ENCODE measurements around the gene MED9.

MED9 gene

GRCh38 chr17:17516941-17517720 is 40.3 kb downstream of the MED9 start:
- no peak for DNase-seq

GRCh38 chr17:17518014-17518413 is 41.2 kb downstream of the MED9 start:
- no peak for DNase-seq

GRCh38 chr17:17518951-17519350 is 42.2 kb downstream of the MED9 start:
- DNase-seq, result no peak

GRCh38 chr17:17519886-17520285 is 43.1 kb downstream of the MED9 start:
- DNase-seq, result no peak

GRCh38 chr17:17520599-17521232 is 43.9 kb downstream of the MED9 start:
- no peak for DNase-seq

- no peak for DNase-seq
These were observed 46.4 kb downstream of the MED9 start for GRCh38 chr17:17523001-17523730.

GRCh38 chr17:17523731-17524490 is 47.1 kb downstream of the MED9 start:
- no peak for DNase-seq

- no peak for DNase-seq
These were observed 48.5 kb downstream of the MED9 start for GRCh38 chr17:17525311-17525710.

GRCh38 chr17:17525956-17526355 is 49.2 kb downstream of the MED9 start:
- DNase-seq, result no peak

- no peak for DNase-seq
These were observed 49.6 kb downstream of the MED9 start for GRCh38 chr17:17526369-17526768.

- no peak for DNase-seq
These were observed 50.7 kb downstream of the MED9 start for GRCh38 chr17:17527534-17527933.

GRCh38 chr17:17527956-17528500 is 51.2 kb downstream of the MED9 start:
- no peak for DNase-seq

- DNase-seq, result no peak
These were observed 52.2 kb downstream of the MED9 start for GRCh38 chr17:17528696-17529652.

GRCh38 chr17:17531156-17531555 is 54.4 kb downstream of the MED9 start:
- no peak for DNase-seq

GRCh38 chr17:17532991-17533390 is 56.2 kb downstream of the MED9 start:
- peak in 3 of 4 experiments; percentile 1 to 12 (median 8) for DNase-seq

- no peak for DNase-seq
These were observed 57.2 kb downstream of the MED9 start for GRCh38 chr17:17533901-17534441.

GRCh38 chr17:17535957-17536356 is 59.2 kb downstream of the MED9 start:
- no peak for DNase-seq

- no peak for DNase-seq
These were observed 59.9 kb downstream of the MED9 start for GRCh38 chr17:17536702-17537101.

- no peak for DNase-seq
These were observed 60.7 kb downstream of the MED9 start for GRCh38 chr17:17537311-17538099.

Measured in suppressor macrophage (primary cell).